Upper lobe of left lung (tissue), 6 donors: ENCODE results near the gene IFNA1. TPM values are rescaled to one million over a fixed set of nuclear protein-coding genes. Genes with fewer than 3 reads are reported as not detected.

Source experiments
- ATAC-seq, 2 donors: fragments of 200-7000 bp; cut with Tn5 transposase; one replicate each; pipeline ENCODE4 v1.9.1; 2022; ENCODE audit warnings: mild to moderate bottlenecking in 2 of 2, moderate library complexity in 2 of 2; ENCODE audit not compliant: low FRiP score in 2 of 2
- DNase-seq, 2 donors: peaks; one replicate each; pipeline ENCODE4 v3.0.0-alpha.2; 2019 to 2020
- H3K27ac ChIP-seq, 4 donors: fragments of 200-600 bp; sonication (generic); one replicate each; pipeline ENCODE4 v1.5.1; 2016 to 2019
- H3K27me3 ChIP-seq, 4 donors: fragments of 200-600 bp; sonication (generic); one replicate each; pipeline ENCODE4 v1.5.1; 2017 to 2019
- H3K36me3 ChIP-seq, 4 donors: fragments of 200-600 bp; sonication (generic); one replicate each; pipeline ENCODE4 v1.5.1; 2016 to 2019
- H3K4me1 ChIP-seq, 4 donors: fragments of 200-600 bp; sonication (generic); one replicate each; pipeline ENCODE4 v1.5.1; 2018 to 2019
- H3K4me3 ChIP-seq, 4 donors: fragments of 200-600 bp; sonication (generic); one replicate each; pipeline ENCODE4 v1.5.1; 2017 to 2019; ENCODE audit warnings: mild to moderate bottlenecking in 2 of 4, moderate library complexity in 1 of 4
- H3K9me3 ChIP-seq, 4 donors: fragments of 200-600 bp; sonication (generic); one replicate each; pipeline ENCODE4 v1.5.1; 2018 to 2019
- EP300 ChIP-seq, 4 donors: sonication (generic); formaldehyde crosslinking; IDR thresholded peaks; one replicate each; pipeline ENCODE4 v1.5.1; 2017; ENCODE audit warnings: antibody characterized with exemption in 4 of 4, control low read depth in 2 of 4
- POLR2A ChIP-seq, 4 donors: fragments of 450-650 bp; IDR thresholded peaks; one replicate each; pipeline ENCODE4 v1.5.1; 2016 to 2017; ENCODE audit warnings: antibody characterized with exemption in 4 of 4, mild to moderate bottlenecking in 2 of 4
- POLR2AphosphoS5 ChIP-seq, 2 donors: sonication (generic); formaldehyde crosslinking; IDR thresholded peaks; one replicate each; pipeline ENCODE4 v1.5.1; 2017; ENCODE audit warnings: antibody characterized with exemption in 2 of 2
- WGBS, 2 donors: methylation state at CpG; one replicate each; pipeline ENCODE4 v1.1.5; 2017 to 2018; 5-methylcytosine and 5-hydroxymethylcytosine counted together
- total RNA-seq, 6 donors: library from RNA; depleted of rRNA in 4 of 6; stranded (reverse); fragments of >200 nt in 4 of 6; gene quantifications; one replicate each; pipeline versions ENCODE4 v1.1.0 to v1.2.1, GENCODE V29; 2016 to 2021
- TF ChIP-seq, protein P1 (sequence below), 6 experiments: fragments of 450-650 bp in 4 of 6; fragments of 200-600 bp in 2 of 6; sonication (generic) in 2 of 6; IDR thresholded peaks; one replicate each; pipeline ENCODE4 v1.5.1; 2016 to 2019; ENCODE audit warnings: antibody characterized with exemption in 6 of 6
- donor health status: DM: no; HTN: no; CAD: no; lungs with moderate emphysema.
- donor health status: DM: no; HTN: yes; CAD: no; lungs with severe emphysema.

Gene IFNA1
- total RNA-seq, 6 donors from 2014 or later = 0.26 to 0.30 TPM; not detected in 4

DNA sequence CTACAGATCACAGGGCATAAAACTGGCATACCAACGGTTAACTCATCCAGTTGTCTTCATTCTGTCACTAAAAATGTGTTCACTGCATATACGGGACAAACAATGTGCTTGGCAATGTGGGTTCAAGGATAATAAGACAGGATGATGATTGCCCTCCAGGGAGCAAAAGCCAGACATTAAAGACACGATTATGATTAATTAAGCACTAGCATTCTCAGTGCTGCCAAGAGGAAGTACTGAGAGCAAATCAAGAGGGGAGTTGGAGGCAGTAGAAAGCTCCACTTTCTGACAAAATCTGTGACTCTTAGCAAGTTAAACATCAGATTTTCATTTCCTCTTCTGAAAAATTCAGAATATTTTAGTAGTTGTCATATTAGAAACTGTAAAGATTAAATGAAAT, 40.3 kb upstream of the IFNA1 start:
- Histone ChIP-seq H3K27me3 (peaks cover 0 to 16% (median 5%) of the 10 kb centered on the region in 4 donors), H3K27ac (no peak overlapping the region), H3K4me1 (peaks cover 12 to 18% (median 15%) of the 10 kb centered on the region in 4 donors), H3K4me3 (no peak overlapping the region), H3K36me3 (no peaks in the 10 kb centered on the region), H3K9me3 (no peaks in the 10 kb centered on the region)
- ATAC-seq = no peak
- DNase-seq = no peak
- no peak for TF ChIP-seq POLR2AphosphoS5 (IDR thresholded peaks at IDR 0.05)
- TF ChIP-seq, protein P1, sequence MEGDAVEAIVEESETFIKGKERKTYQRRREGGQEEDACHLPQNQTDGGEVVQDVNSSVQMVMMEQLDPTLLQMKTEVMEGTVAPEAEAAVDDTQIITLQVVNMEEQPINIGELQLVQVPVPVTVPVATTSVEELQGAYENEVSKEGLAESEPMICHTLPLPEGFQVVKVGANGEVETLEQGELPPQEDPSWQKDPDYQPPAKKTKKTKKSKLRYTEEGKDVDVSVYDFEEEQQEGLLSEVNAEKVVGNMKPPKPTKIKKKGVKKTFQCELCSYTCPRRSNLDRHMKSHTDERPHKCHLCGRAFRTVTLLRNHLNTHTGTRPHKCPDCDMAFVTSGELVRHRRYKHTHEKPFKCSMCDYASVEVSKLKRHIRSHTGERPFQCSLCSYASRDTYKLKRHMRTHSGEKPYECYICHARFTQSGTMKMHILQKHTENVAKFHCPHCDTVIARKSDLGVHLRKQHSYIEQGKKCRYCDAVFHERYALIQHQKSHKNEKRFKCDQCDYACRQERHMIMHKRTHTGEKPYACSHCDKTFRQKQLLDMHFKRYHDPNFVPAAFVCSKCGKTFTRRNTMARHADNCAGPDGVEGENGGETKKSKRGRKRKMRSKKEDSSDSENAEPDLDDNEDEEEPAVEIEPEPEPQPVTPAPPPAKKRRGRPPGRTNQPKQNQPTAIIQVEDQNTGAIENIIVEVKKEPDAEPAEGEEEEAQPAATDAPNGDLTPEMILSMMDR (IDR thresholded peaks at IDR 0.05) = no peak
- no peak for TF ChIP-seq EP300 (IDR thresholded peaks at IDR 0.05)
- no peak for TF ChIP-seq POLR2A (IDR thresholded peaks at IDR 0.05)
- 22 to 24% methylated on average over 3 of the region's 3 CpGs for WGBS, 2 donors

DNA sequence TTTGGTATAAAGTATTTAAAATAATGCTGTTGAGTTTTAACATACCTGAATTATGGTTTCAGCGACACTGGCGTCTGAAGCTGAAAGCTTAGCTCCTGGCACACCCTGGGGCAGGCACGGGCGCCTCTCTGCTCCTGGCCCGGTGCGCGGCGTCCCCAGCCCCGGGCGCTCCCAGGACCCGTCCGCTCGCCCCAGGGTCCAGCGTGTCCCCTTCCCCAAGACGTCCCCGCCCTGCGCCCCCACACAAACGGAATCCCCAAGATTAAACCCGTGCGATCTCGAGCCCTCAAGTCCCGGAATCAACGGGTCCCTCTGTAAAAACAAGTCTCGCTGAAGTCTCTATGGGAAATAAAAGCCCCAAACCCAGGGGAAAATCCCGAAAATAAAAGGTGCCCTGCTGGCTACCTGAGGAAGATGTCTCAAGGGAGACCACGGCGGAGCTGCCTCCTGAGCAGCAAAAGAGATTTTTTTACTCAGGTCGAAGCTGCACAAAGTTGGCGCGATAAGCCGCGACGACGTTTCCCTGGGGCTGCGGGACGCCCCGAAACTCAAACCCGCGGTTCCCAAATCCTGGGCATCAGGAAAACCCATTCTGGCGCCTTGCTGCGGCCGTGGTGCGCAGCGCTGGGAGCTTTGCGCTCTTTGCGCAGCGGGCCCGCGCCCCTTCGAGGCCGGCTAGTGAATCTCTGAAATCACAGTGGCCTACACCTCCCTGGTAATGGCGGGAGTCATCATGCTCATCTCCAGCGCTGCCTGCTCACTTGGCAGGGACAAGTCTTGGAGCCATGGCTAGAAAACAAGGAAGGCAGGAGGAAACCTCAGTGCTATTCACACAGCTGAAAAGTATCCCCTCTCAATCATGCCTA, 37.6 kb upstream of the IFNA1 start:
- no peaks in the 10 kb centered on the region for H3K9me3 ChIP-seq
- peak in 1 of 2 donors; percentile 65 for ATAC-seq
- peak in 1 of 2 donors; percentile 85 for DNase-seq
- peak overlapping the region in 3 of 4 donors; percentile 7 to 34 (median 21) for H3K4me3 ChIP-seq
- WGBS, 2 donors = 1 to 8% methylated on average over 27 to 38 of the region's 53 CpGs
- no peak for TF ChIP-seq POLR2AphosphoS5 (IDR thresholded peaks at IDR 0.05)
- no peak for TF ChIP-seq EP300 (IDR thresholded peaks at IDR 0.05)
- no peak for TF ChIP-seq POLR2A (IDR thresholded peaks at IDR 0.05)
- TF ChIP-seq, protein P1 (IDR thresholded peaks at IDR 0.05) = no peak
- no peaks in the 10 kb centered on the region for H3K36me3 ChIP-seq
- H3K27ac ChIP-seq = no peak overlapping the region
- peaks cover 0 to 13% (median 5%) of the 10 kb centered on the region in 4 donors for H3K27me3 ChIP-seq
- H3K4me1 ChIP-seq = peaks cover 6 to 10% (median 9%) of the 10 kb centered on the region in 4 donors

DNA sequence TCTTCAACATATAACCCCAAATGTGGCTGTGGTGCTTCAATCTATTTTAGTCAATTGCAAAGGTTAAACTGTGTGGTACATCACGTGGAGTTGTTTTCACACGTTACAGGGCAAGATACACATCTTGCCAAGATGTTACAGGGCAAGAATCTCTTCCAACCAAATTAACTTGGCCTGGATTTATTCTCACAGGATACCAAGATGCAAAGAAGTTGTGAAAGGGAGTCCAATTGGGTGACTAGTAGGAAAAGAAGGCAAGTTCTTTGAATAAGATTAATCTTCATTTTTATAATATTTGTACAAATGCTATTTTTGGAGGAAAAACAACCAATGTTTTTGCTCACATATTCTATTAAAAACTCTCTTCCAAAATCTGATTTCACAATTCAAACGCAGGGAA, 36.1 kb upstream of the IFNA1 start:
- no peaks in the 10 kb centered on the region for H3K36me3 ChIP-seq
- ATAC-seq (no peak), DNase-seq (no peak)
- 58 to 75% methylated on average over 3 of the region's 3 CpGs for WGBS, 2 donors
- H3K4me1 ChIP-seq = peaks cover 6 to 10% (median 9%) of the 10 kb centered on the region in 4 donors
- no peak overlapping the region for H3K27ac ChIP-seq
- TF ChIP-seq, protein P1 (IDR thresholded peaks at IDR 0.05) = no peak
- no peak for TF ChIP-seq EP300 (IDR thresholded peaks at IDR 0.05)
- no peak for TF ChIP-seq POLR2AphosphoS5 (IDR thresholded peaks at IDR 0.05)
- no peak for TF ChIP-seq POLR2A (IDR thresholded peaks at IDR 0.05)
- no peak overlapping the region for H3K4me3 ChIP-seq
- peaks cover 0 to 13% (median 5%) of the 10 kb centered on the region in 4 donors for H3K27me3 ChIP-seq
- no peaks in the 10 kb centered on the region for H3K9me3 ChIP-seq

DNA sequence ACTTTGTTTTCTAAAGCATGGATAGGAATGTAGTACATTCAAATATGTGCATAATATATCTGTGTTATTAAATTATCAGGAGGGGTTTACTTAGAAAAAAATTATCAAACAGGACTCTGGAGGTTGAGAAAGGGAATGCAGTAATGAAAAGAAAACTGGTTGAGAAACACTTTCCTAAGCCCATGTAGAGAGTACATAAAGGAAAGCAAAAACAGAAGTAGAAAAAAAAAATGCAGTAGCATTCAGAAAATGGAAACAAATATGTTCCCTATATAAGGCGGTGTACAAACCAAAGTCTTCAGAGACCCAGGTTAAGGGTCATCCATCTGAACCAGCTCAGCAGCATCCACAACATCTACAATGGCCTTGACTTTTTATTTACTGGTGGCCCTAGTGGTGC, 31.4 kb upstream of the IFNA1 start, which contains the start of gene IFNA8:
IFNA8 (plus strand) TSS at position 301 of the 400 bp plus-strand sequence; CDS start at position 361, 60 bp downstream.
- Histone ChIP-seq H3K4me1 (no peaks in the 10 kb centered on the region), H3K36me3 (no peaks in the 10 kb centered on the region), H3K9me3 (no peaks in the 10 kb centered on the region), H3K27ac (no peak within 1 kb of the TSS), H3K4me3 (no peak within 1 kb of the TSS), H3K27me3 (no peaks in the 10 kb centered on the region)
- DNase-seq = no peak
- ATAC-seq = no peak
- WGBS, 2 donors = 77 to 84% methylated on average over 1 of the region's 1 CpG
- TF ChIP-seq EP300 (IDR thresholded peaks at IDR 0.05) (no peak), POLR2AphosphoS5 (IDR thresholded peaks at IDR 0.05) (no peak), POLR2A (IDR thresholded peaks at IDR 0.05) (no peak)
- TF ChIP-seq, protein P1 (IDR thresholded peaks at IDR 0.05) = no peak
